Measurements from ENCODE around the gene NTRK3. TPM values are rescaled to one million over a fixed set of nuclear protein-coding genes. Genes with fewer than 3 reads are reported as not detected.

Gene NTRK3
- total RNA-seq, 6 experiments from 2014 or later, result 0.02 TPM; not detected in 5

GRCh38 chr15:88125576-88125975 lies 131.0 kb downstream of the NTRK3 start:
- Mint-ChIP-seq H3K27me3 (ENCODE audit: insufficient read depth) (no peaks in the 10 kb centered on the region; the same call in 1 of the 2 replicates), H3K9me3 (peaks cover 52% of the 10 kb centered on the region), H3K4me1 (ENCODE audit: low read depth) (no peaks in the 10 kb centered on the region), H3K27ac (no peak overlapping the region), H3K4me3 (no peak overlapping the region), H3K36me3 (ENCODE audit: low read depth) (no peaks in the 10 kb centered on the region)
- no peak for DNase-seq
- no peak for TF ChIP-seq CTCF (IDR thresholded peaks at IDR 0.05)

GRCh38 chr15:88124199-88124598 lies 132.3 kb downstream of the NTRK3 start:
- Mint-ChIP-seq H3K27ac (no peak overlapping the region), H3K9me3 (peaks cover 52% of the 10 kb centered on the region), H3K36me3 (ENCODE audit: low read depth) (no peaks in the 10 kb centered on the region), H3K4me1 (ENCODE audit: low read depth) (no peaks in the 10 kb centered on the region), H3K27me3 (ENCODE audit: insufficient read depth) (no peaks in the 10 kb centered on the region; the same call in 1 of the 2 replicates), H3K4me3 (no peak overlapping the region)
- DNase-seq, result no peak
- no peak for TF ChIP-seq CTCF (IDR thresholded peaks at IDR 0.05)

GRCh38 chr15:88121968-88122530 lies 134.5 kb downstream of the NTRK3 start:
- no peaks in the 10 kb centered on the region; the same call in 1 of the 2 replicates for H3K36me3 Mint-ChIP-seq (ENCODE audit: low read depth)
- no peak overlapping the region for H3K27ac Mint-ChIP-seq
- H3K4me1 Mint-ChIP-seq (ENCODE audit: low read depth), result no peaks in the 10 kb centered on the region
- no peak overlapping the region for H3K4me3 Mint-ChIP-seq
- H3K9me3 Mint-ChIP-seq, result peaks cover 45% of the 10 kb centered on the region
- H3K27me3 Mint-ChIP-seq (ENCODE audit: insufficient read depth), result no peaks in the 10 kb centered on the region
- TF ChIP-seq CTCF (IDR thresholded peaks at IDR 0.05), result no peak
- no peak for DNase-seq

- Mint-ChIP-seq H3K4me3 (no peak overlapping the region), H3K27me3 (ENCODE audit: insufficient read depth) (no peaks in the 10 kb centered on the region)
These were observed 136.5 kb downstream of the NTRK3 start for GRCh38 chr15:88120026-88120425.

GRCh38 chr15:88118741-88119140 lies 137.8 kb downstream of the NTRK3 start:
- no peaks in the 10 kb centered on the region; the same call in 1 of the 2 replicates for H3K36me3 Mint-ChIP-seq (ENCODE audit: low read depth)
- H3K4me3 Mint-ChIP-seq, result no peak overlapping the region
- no peaks in the 10 kb centered on the region for H3K27me3 Mint-ChIP-seq (ENCODE audit: insufficient read depth)
- no peak for TF ChIP-seq CTCF (IDR thresholded peaks at IDR 0.05)
- H3K4me1 Mint-ChIP-seq (ENCODE audit: low read depth), result no peaks in the 10 kb centered on the region
- DNase-seq, result no peak
- no peak overlapping the region for H3K27ac Mint-ChIP-seq
- H3K9me3 Mint-ChIP-seq, result peaks cover 30% of the 10 kb centered on the region

More at GRCh38 chr15:88120026-88120425, 136.5 kb downstream of the NTRK3 start:
- no peak overlapping the region for H3K27ac Mint-ChIP-seq
- no peaks in the 10 kb centered on the region; the same call in 1 of the 2 replicates for H3K36me3 Mint-ChIP-seq (ENCODE audit: low read depth)
- DNase-seq, result no peak
- TF ChIP-seq CTCF (IDR thresholded peaks at IDR 0.05), result no peak
- peaks cover 38% of the 10 kb centered on the region for H3K9me3 Mint-ChIP-seq
- no peaks in the 10 kb centered on the region for H3K4me1 Mint-ChIP-seq (ENCODE audit: low read depth)

Measured in HFFc6 (cell line).